Occipital lobe (tissue), 2 donors: ENCODE data around the gene POPDC3. TPM values are rescaled to one million over a fixed set of nuclear protein-coding genes. Genes with fewer than 3 reads are reported as not detected.

Source experiments
- DNase-seq: peaks from one replicate; lab custom pipeline; 2025; lab: John Stamatoyannopoulos, UW
- total RNA-seq: library from RNA; depleted of rRNA; stranded (reverse); fragments of >200 nt; gene quantifications from one replicate; pipeline ENCODE4 v1.2.3, GENCODE V29; 2014

Gene POPDC3
- total RNA-seq, 1 donor from 2014 or later, result not detected

DNA sequence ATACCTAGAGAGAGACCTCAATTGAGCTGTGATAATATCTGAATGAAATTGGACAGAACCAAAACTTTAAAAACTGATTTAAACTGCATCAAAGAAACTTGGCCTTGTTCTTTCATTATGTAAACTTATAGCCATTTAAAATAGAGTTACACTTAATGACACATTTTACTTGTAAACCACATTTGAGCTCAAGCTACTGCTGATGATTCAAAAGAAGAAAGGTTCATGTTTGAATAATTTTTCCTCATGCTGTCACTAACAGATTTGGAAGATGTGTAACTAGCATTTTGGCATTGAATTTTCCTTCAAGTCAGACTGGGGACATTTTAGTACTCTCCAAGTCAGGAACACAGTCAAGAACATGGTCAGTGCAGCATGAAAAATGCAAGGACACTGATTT, 26.9 kb downstream of the POPDC3 start:
- no peak for DNase-seq

DNA sequence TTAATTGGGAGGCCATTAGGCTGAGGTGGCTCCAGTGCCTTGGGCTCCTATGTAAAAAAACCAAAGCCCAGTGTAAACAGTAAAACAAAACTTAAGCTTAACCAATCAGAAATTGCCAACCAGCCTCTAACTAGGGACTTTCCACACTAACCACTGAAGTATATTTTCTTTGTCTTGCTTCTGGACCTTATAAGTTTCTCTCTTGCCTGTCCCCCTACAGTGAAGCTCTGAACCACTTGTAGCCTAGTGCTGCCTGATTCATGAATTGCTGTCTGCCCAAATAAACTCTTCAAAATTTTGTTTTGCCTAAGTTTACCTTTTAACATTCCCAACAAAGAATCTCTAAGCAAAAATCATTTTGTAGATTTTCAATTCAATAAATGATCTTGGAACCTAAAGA, 28.2 kb downstream of the POPDC3 start:
- no peak for DNase-seq

DNA sequence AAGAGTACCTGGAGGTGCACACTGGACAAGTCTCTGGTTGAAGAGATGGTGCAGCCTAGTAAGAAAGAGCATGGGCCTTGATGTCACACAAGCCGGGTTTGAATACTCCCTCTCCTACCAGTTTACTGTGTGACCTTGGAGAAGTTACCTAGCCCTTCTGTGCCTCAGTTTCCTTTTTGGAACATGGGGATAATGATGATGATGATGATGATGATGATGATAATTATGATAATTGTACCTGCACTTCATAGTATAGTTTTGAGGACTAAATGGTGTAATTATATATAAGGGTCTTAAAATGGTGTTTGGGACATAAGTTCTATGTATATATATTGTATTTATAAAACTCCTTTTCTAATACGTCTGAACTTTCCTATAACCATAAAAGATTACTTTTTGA, 41.7 kb downstream of the POPDC3 start:
- DNase-seq, result no peak

DNA sequence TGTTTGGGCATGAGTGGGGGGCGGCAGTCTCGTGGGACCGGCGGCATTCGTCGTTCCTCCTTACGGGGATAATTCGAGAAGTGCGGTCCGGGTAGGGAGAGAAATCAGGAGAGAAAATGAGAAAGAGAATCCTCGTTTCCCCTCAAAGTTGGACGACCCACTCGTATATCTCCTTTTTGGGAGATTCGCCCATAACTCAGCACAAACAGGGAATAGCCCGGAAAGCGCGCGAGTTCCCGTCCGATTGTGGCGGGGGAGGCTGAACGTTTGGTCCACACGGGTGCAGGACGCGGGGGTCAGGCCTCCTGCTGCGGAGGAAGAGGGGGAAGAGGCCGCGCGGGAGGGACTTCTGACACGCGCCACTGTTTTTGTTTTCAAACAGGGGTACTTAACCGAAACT, 42.4 kb downstream of the POPDC3 start:
- no peak for DNase-seq

DNA sequence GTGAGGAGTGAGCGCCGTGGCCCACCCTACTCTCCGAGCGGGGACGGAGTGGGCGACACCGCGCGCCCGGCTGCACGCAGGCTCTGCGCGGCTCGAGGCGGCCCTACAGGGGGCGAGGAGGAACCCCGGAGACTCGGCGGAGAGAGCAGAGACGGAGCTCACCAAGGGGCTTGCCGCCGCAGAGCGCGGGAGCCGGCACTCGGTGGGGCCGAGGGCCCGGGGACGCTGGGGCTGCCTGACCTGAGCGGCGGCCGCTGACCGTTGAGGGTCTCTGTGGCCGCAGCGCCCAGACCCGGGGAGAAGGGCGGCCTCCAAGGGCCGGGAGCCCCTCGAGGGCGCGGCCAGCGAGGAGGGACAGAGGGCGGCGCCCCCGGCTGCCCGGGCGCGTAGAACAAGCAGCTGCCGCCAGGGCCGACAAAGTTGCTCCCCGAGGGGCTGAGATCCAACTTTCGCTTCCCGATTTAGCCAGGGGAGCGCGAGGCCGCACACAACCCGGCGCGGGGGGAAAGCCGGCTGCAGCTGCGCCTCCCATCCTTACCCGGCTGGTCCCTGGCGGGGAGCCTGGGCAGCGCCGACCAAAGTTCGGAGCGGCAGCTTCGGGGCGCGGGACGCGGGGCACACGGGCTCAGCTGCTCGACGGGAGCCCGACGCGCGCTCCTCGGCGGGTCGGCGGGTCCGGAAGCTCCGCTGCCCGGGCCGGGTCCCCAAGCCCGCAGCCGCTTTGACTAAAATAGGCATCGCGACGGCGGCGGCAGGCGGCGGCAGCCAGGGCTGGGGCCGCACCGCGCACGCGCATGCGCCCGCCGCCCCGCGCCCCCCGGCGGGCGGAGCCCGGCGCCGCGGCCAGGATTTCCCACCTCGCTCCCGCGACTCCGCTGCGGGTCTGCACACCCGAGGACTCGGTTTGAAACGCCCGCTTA, 43.1 kb downstream of the POPDC3 start:
- peak; percentile 57 for DNase-seq

DNA sequence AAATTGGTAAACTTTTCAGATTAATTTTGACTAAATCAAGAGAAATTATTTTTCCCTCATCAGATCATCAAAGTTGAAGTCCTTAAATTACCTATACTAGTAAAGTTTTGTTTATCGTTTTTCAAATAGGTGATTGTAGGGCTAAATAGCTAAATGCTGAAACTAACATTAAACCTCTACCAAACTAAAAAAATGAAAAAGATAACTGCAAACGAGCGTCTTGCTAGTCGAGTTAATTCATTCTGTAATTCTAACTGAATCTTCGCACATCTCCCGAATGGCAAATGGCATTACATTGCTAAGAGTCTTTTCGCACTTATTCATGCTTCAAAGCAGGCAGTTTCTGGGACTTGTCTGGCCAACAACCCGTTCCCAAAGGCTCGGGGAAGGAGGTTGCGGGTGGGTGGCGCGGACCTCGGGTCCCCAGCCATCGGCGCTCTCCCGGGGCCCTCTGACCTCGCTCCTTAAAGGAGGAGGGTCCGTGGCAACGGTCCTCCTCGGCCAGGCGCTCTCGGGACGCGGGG, 43.8 kb downstream of the POPDC3 start:
- no peak for DNase-seq

DNA sequence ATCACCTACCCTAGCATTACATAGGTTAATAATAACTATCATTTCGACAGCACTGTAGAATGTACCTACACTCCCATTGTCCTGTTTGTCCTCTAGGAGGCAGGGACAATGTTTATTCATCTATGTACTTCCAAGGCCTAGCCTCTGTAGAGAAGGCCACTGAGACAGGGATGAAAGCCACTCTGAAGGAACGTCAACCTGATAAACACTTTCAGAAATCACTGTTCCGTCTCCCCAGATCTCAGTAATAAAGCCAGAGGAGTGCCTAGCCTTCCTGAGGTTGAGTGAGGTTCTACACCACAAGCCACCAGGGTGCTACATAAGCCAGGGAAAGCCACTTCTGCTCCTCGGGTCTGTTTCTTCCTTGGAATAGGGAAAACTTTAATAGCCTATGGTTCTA, 44.8 kb downstream of the POPDC3 start:
- no peak for DNase-seq

DNA sequence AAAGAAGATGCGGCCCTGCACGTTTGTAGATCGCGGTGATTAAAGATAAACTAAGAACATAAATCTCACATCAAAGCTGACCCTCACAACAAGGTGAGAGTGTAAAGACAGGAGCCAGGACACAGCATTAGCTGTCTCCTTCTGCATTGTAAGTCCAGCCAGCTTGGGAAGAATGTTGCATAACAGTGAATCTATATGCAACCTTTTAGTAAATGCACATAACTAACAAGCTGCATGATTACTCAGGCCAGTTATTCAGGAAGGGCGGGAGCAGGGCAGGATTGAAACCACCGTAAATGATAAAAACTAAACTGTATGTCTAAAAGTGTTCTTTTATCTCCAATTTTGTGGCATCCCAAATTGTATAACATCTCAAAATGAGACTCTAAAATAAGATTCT, 57.1 kb downstream of the POPDC3 start:
- no peak for DNase-seq

DNA sequence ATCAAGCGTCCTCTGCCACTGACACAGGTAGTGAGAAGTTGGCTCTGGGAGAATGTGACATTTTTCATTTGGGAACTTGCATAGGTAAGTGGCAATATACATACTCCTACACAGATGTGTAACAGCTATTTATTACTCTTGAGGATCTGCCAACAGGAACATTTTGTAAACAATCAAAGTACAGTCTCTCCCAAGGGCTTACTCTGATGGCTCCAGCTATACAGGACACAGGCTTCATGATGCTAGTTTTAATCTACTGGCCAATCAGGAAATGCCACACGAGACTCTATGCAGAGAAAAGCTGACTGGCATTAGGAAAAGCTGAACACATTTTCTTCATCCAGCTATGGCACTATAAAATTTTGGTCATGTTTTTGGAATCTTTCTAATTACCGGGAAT, 57.8 kb downstream of the POPDC3 start:
- no peak for DNase-seq

DNA sequence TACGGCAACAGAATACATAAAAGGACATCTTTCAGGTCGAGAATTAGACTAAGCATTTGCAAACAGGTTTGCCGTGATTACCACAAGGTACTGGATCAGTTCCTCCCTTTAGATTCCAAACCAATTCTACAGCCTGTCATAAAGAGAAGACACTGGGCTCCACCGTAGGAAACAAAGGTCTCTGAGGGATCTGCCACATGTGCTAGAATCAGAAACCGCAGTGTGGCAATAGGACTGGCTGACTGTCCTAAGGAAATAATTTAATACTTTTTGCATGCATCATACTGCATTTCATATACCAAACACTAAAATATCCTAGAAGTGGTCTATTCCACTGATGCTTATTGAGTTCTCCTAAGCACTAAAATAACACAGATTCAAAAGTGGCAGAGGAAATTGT, 59.2 kb downstream of the POPDC3 start:
- DNase-seq, result no peak

DNA sequence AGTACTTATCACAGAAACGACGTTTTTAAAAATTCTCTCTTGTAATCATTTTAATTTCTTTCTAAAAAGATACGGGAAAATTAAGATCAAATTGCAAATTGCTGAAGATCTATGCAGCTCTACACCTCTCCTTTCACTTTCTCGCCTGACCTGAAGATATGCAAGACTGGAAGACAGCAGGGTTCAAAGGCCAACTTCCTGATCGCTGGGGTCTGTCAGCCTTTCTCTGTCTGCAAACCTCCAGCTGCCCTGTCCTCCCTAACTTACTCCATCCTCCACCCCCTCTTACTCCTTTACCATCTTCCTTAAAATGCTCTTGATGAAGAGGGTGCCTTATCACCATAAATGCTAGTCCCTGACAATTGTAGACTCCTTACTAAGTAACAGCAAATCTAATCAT, 63.7 kb downstream of the POPDC3 start:
- DNase-seq, result no peak

DNA sequence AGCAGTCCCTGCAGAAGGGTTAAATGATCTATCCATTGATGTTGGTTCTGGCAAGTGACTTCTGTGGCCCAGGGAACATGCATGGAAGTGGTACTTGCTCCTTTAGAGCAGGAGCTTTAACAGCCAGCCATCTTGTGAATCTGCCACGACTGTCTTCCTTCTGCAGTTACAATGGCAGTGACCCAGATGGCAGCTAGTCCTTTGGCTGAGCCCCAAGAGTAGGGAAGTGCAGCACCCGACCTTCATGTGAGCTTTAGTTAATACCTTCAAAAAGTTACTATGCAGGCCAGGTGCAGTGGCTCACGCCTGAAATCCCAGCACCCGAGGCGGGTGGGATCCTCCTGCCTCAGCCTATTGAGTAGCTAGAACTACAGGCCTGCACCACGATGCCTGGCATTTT, 66.4 kb downstream of the POPDC3 start:
- DNase-seq, result no peak

DNA sequence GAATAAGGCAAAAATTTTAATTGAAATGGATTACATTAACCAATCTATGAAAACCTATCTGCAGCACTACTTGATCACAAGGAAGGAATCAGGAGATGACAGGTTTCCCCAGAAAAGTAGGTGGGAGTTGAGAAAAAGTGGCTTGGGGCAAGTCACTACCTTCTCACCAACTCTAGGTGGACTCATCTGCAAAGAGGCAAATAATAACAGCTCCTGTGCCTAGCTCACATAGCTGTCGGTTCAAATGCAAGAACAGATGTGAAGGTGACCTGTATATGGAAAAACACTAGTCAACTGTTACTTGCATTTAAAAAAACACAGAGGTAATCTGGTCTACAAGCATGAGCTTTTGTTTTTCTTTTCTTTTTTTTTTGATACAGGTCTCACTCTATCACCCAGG, 67.2 kb downstream of the POPDC3 start:
- DNase-seq, result no peak

DNA sequence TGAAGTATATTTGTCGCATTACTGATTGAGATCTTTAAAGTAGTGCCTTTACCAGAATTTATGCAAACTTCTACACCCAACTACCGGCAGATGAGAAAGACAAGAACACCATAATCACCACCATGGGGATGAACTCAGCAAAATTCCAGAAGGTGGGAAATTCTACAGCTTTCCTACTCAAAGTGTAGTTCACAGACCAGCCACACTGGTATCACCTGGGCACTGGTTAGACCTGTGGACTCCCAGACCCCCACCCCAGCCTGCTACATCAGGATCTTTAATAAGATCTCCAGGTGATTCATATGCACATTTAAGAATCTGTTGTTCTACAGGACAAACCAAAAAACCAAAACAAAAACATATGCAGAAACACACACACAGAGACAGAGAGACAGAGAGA, 67.9 kb downstream of the POPDC3 start:
- no peak for DNase-seq

DNA sequence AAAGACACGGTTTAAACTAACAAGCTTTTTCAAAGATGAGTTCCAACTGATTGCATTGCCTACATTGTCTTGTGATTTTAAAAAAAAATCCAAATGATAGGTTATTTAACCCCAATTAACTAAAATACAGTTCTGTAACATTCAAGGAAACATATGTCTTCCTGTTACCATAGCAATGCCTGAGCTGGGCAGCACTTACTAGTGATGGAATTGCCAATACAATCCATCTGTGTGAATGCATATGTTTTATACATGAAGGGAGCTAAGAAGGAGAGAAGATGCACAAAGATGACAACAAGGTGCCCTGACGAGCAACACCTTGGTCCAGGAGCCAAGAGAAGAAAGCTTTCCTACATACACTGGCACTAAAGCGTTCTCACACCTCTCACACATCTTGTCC, 68.7 kb downstream of the POPDC3 start:
- no peak for DNase-seq

DNA sequence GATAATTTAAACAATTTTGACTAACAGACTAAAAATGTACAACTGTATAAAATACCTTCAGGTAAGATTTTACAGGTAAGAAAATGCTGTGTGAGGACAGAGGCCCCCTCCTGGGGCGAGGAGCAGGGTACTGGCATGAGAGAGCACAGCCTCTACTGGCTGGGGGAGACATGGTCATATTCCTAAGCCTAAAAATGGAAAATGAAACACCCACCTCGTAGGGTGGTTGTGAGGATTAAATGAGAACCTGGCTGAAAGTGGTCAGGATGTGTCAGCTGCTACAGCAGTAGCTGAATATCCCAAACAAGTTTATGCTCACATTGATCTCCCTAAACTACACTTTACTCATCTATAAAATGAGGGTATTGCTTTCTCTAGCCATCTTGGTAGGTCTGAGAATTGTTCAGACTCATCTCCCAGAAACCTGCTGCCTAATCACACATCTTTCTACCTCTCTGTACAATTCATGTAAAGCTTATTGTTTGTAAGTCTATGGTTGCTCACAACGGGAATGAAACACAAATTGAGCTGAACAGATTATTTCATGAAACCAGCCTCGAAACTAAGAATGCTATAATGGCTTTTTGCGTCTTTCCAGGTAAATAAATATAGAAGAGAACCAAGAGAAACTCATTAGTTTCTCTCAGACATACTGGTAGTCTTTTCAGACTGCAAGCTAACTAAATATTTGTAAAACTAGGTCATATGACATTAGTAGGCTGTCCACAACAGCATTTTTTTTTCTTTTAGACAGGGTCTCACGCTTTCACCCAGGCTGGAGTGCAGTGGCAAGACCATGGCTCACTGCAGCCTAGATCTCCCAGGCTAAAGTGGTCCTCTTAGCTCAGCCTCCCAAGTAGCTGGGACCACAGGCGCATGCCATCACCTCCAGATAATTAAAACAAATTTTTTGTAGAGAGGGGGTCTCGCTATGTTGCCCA, 69.6 kb downstream of the POPDC3 start:
- no peak for DNase-seq

DNA sequence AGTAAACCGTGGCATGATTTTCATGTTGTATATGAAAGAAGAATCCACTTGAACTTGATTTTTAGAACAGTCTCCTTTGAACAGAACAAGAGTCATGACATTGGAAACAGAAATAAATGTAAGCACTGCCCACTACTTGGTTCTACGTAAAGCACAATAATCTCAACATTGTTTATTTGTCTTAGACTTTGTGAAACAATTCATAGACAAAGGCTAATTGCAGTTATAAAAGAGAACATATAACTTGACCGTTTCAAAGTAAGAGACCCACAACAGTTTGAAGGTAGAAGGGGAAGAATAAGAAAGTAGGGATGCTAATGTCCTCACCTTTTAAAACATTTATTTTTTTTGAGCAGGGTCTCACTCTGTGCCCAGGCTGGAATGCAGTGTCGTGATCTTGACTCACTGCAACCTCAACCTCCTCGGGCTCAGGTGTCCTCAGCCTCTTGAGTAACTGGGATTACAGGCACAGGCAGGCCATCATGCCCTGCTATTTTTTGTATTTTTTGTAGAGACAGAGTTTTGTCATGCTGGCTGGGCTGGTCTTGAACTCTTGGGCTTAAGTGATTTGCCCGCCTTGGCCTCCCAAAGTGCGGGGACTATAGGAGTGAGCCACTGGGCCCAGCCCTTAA, 71.1 kb downstream of the POPDC3 start:
- DNase-seq, result no peak
